ENCODE measurements around the gene WIPI1. TPM values are rescaled to one million over a fixed set of nuclear protein-coding genes. Genes with fewer than 3 reads are reported as not detected.

WIPI1 gene
- total and polyA plus RNA-seq, 2 donors from 2014 or later = 40.9 to 41.2 TPM

GRCh38 chr17:68429881-68430280 lies 27.4 kb downstream of the WIPI1 start:
- DNase-seq (no peak), FAIRE-seq (no peak)
- Histone ChIP-seq H3K36me3 (ENCODE audit: control insufficient read depth in 2 of 3, insufficient read depth in 3 of 3, low read length in 3 of 3) (peaks cover 0 to 66% (median 59%) of the 10 kb centered on the region in 3 donors), H3K4me3 (ENCODE audit: low read length in 3 of 3) (no peak overlapping the region), H3K9ac (ENCODE audit: low read length in 3 of 3) (no peak overlapping the region), H3K4me1 (ENCODE audit: control insufficient read depth in 2 of 3, insufficient read depth in 2 of 3, low read depth in 1 of 3, low read length in 3 of 3) (no peaks in the 10 kb centered on the region), H3K27me3 (ENCODE audit: control insufficient read depth, insufficient read depth, low read length) (no peaks in the 10 kb centered on the region), H3K9me3 (ENCODE audit: control insufficient read depth in 2 of 3, insufficient read depth in 1 of 3, low read length in 3 of 3) (no peaks in the 10 kb centered on the region), H3K27ac (ENCODE audit: low read depth in 2 of 2, low read length in 2 of 2) (no peak overlapping the region)
- TF ChIP-seq, protein P1, sequence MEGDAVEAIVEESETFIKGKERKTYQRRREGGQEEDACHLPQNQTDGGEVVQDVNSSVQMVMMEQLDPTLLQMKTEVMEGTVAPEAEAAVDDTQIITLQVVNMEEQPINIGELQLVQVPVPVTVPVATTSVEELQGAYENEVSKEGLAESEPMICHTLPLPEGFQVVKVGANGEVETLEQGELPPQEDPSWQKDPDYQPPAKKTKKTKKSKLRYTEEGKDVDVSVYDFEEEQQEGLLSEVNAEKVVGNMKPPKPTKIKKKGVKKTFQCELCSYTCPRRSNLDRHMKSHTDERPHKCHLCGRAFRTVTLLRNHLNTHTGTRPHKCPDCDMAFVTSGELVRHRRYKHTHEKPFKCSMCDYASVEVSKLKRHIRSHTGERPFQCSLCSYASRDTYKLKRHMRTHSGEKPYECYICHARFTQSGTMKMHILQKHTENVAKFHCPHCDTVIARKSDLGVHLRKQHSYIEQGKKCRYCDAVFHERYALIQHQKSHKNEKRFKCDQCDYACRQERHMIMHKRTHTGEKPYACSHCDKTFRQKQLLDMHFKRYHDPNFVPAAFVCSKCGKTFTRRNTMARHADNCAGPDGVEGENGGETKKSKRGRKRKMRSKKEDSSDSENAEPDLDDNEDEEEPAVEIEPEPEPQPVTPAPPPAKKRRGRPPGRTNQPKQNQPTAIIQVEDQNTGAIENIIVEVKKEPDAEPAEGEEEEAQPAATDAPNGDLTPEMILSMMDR (IDR thresholded peaks at IDR 0.05; ENCODE audit: borderline replicate concordance, extremely low read depth, insufficient read depth) = no peak
- intact Hi-C loops (cut with DNase I) = loop anchor here (10.0 kb wide), 1 partner anchor 165 kb away; no protein-coding TSS in a partner anchor

DNA sequence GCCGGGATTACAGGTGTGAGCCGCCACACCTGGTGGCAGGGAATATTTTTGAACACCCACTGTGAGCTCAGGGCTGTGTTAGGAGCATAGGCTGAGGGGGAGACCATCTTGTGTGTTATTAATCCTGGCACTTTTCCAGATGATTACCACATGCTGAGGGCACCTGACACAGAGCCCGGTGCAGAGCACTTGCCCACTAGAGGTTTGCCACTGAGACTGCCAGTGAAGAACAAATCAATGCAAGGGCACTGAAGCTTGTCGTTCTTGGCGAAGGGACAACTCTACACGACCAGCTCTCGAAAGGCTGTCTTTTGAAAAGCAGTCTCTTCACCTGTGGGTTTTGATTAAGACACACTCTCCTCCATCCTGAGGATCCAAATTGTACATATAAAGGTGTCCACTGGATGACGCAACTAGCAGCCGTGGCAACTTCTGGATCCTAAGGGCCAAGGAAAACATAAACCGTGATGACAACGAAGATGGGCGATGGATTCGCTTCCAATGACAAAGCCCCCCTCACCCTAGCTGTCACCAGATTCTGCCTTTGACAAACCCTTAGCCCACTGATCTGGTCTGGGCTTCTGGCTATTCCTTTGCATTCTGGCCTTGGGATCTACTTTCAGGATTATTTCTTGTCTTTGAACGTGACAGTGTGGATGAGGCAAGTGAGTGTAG lies 28.7 kb downstream of the WIPI1 start:
- Histone ChIP-seq H3K27ac (ENCODE audit: low read depth in 2 of 2, low read length in 2 of 2) (no peak overlapping the region), H3K9me3 (ENCODE audit: control insufficient read depth in 2 of 3, insufficient read depth in 1 of 3, low read length in 3 of 3) (no peaks in the 10 kb centered on the region), H3K9ac (ENCODE audit: low read length in 3 of 3) (no peak overlapping the region), H3K4me1 (ENCODE audit: control insufficient read depth in 2 of 3, insufficient read depth in 2 of 3, low read depth in 1 of 3, low read length in 3 of 3) (no peaks in the 10 kb centered on the region), H3K4me3 (ENCODE audit: low read length in 3 of 3) (no peak overlapping the region), H3K27me3 (ENCODE audit: control insufficient read depth, insufficient read depth, low read length) (no peaks in the 10 kb centered on the region), H3K36me3 (ENCODE audit: control insufficient read depth in 2 of 3, insufficient read depth in 3 of 3, low read length in 3 of 3) (peaks cover 0 to 59% (median 49%) of the 10 kb centered on the region in 3 donors)
- DNase-seq (no peak), FAIRE-seq (no peak)
- TF ChIP-seq, protein P1 (IDR thresholded peaks at IDR 0.05; ENCODE audit: borderline replicate concordance, extremely low read depth, insufficient read depth) = no peak
- intact Hi-C loops (cut with DNase I) = no loop called here

GRCh38 chr17:68427575-68427974 lies 29.7 kb downstream of the WIPI1 start:
- Histone ChIP-seq H3K4me1 (ENCODE audit: control insufficient read depth in 2 of 3, insufficient read depth in 2 of 3, low read depth in 1 of 3, low read length in 3 of 3) (no peaks in the 10 kb centered on the region), H3K27me3 (ENCODE audit: control insufficient read depth, insufficient read depth, low read length) (no peaks in the 10 kb centered on the region), H3K27ac (ENCODE audit: low read depth in 2 of 2, low read length in 2 of 2) (no peak overlapping the region), H3K9ac (ENCODE audit: low read length in 3 of 3) (no peak overlapping the region), H3K4me3 (ENCODE audit: low read length in 3 of 3) (no peak overlapping the region), H3K9me3 (ENCODE audit: control insufficient read depth in 2 of 3, insufficient read depth in 1 of 3, low read length in 3 of 3) (no peaks in the 10 kb centered on the region), H3K36me3 (ENCODE audit: control insufficient read depth in 2 of 3, insufficient read depth in 3 of 3, low read length in 3 of 3) (peaks cover 0 to 55% (median 41%) of the 10 kb centered on the region in 3 donors)
- TF ChIP-seq, protein P1 (IDR thresholded peaks at IDR 0.05; ENCODE audit: borderline replicate concordance, extremely low read depth, insufficient read depth) = no peak
- DNase-seq (no peak), FAIRE-seq (no peak)
- intact Hi-C loops (cut with DNase I) = no loop called here

All from kidney (tissue), 14 donors.